Keratinocyte (primary cell): ENCODE measurements around the gene INTS1. TPM values are rescaled to one million over a fixed set of nuclear protein-coding genes. Genes with fewer than 3 reads are reported as not detected.

Experiments
- DNase-seq: peaks from one replicate; pipeline ENCODE4 v3.0.0-alpha.2; 2011; ENCODE audit warnings: low read depth, missing footprints, low spot score
- FAIRE-seq: peaks from 2 replicates; lab custom pipeline; 2011; peaks lifted over from hg19 to GRCh38; lab: Jason Lieb, UNC
- H2AFZ ChIP-seq: 2 replicates; pipeline ENCODE4 v1.6.0; 2012; ENCODE audit warnings: low read length, control low read depth, inconsistent platforms; ENCODE audit not compliant: control insufficient read depth
- H3K27ac ChIP-seq: 2 replicates; pipeline ENCODE4 v1.5.1; 2011; ENCODE audit warnings: low read length; ENCODE audit not compliant: control insufficient read depth, insufficient read depth
- H3K27me3 ChIP-seq: 3 replicates; pipeline ENCODE4 v1.6.0; 2011; ENCODE audit warnings: low read length; ENCODE audit not compliant: control insufficient read depth, insufficient read depth; ENCODE audit errors: extremely low read depth
- H3K36me3 ChIP-seq, 2 experiments: 2 replicates in 1 of 2; 3 replicates in 1 of 2; pipeline ENCODE4 v1.5.1; 2011; ENCODE audit warnings: low read length in 2 of 2, mild to moderate bottlenecking in 1 of 2; ENCODE audit not compliant: control insufficient read depth in 2 of 2, insufficient read depth in 2 of 2; ENCODE audit errors: extremely low read depth in 1 of 2
- H3K4me1 ChIP-seq: 3 replicates; pipeline ENCODE4 v1.5.1; 2011; ENCODE audit warnings: low read length; ENCODE audit not compliant: control insufficient read depth, insufficient read depth; ENCODE audit errors: extremely low read depth
- H3K4me2 ChIP-seq: 3 replicates; pipeline ENCODE4 v1.6.0; 2011; ENCODE audit warnings: low read depth, low read length; ENCODE audit not compliant: control insufficient read depth, insufficient read depth; ENCODE audit errors: extremely low read depth
- H3K4me3 ChIP-seq, 3 experiments: fragments of 200-600 bp in 1 of 3; sonication (generic) in 1 of 3; 2 replicates in 2 of 3; 3 replicates in 1 of 3; pipeline ENCODE4 v1.5.1; 2011 to 2016; ENCODE audit warnings: low read length in 3 of 3, mild to moderate bottlenecking in 3 of 3, control low read depth in 2 of 3, inconsistent platforms in 1 of 3, low read depth in 1 of 3, mixed read lengths in 1 of 3, mixed run types in 1 of 3, moderate library complexity in 1 of 3; ENCODE audit not compliant: control insufficient read depth in 2 of 3, insufficient read depth in 2 of 3; ENCODE audit errors: extremely low read depth in 1 of 3
- H3K79me2 ChIP-seq: 2 replicates; pipeline ENCODE4 v1.6.0; 2012; ENCODE audit warnings: low read length; ENCODE audit not compliant: control insufficient read depth, insufficient read depth
- H3K9ac ChIP-seq: 3 replicates; pipeline ENCODE4 v1.6.0; 2011; ENCODE audit warnings: low read length; ENCODE audit not compliant: control insufficient read depth, insufficient read depth; ENCODE audit errors: extremely low read depth
- H3K9me1 ChIP-seq: 3 replicates; pipeline ENCODE4 v1.6.0; 2011; ENCODE audit warnings: low read length; ENCODE audit not compliant: control insufficient read depth, insufficient read depth; ENCODE audit errors: extremely low read depth
- H3K9me3 ChIP-seq: 2 replicates; pipeline ENCODE4 v1.5.1; 2012; ENCODE audit warnings: low read depth, low read length; ENCODE audit not compliant: control insufficient read depth
- H4K20me1 ChIP-seq: 3 replicates; pipeline ENCODE4 v1.6.0; 2011; ENCODE audit warnings: low read length; ENCODE audit not compliant: control insufficient read depth, insufficient read depth; ENCODE audit errors: extremely low read depth
- EZH2 ChIP-seq: IDR thresholded peaks from one replicate; pipeline ENCODE4 v1.6.1; 2012; ENCODE audit warnings: inconsistent platforms, mild to moderate bottlenecking, low read length, moderate library complexity
- dilution Hi-C: fragments of 300-500 bp; cut with MboI; formaldehyde crosslinking; loops from one replicate; pipeline ENCODE4 v1.7.0; 2020; ENCODE audit warnings: low sequenced_read_pairs; ENCODE audit not compliant: extremely low pct_ligation_motif_present
- polyA plus RNA-seq, 5 experiments: library from polyadenylated mRNA; depleted of rRNA in 3 of 5; stranded (reverse) in 3 of 5; stranded (forward) in 1 of 5; unstranded in 1 of 5; fragments of >200 nt; gene quantifications; 1 replicate in 1 of 5; 2 replicates in 3 of 5; 3 replicates in 1 of 5; pipeline versions ENCODE4 v1.2.1 to v1.2.3, GENCODE V29; 2011 to 2012; ENCODE audit warnings: missing spikeins in 2 of 5, low read depth in 1 of 5, low replicate concordance in 1 of 5
- TF ChIP-seq, protein P1 (sequence below), 3 experiments: IDR thresholded peaks in 1 of 3; conservative IDR thresholded peaks in 1 of 3; optimal IDR thresholded peaks in 1 of 3; 2 replicates in 2 of 3; 3 replicates in 1 of 3; pipeline versions ENCODE3 to v1.5.1; 2011; ENCODE audit warnings: low read length in 3 of 3, mild to moderate bottlenecking in 3 of 3, moderate library complexity in 2 of 3, control low read depth in 1 of 3, inconsistent platforms in 1 of 3; ENCODE audit not compliant: insufficient read depth in 2 of 3; ENCODE audit errors: extremely low read depth in 1 of 3

Gene INTS1
- polyA plus RNA-seq, 1 donor (not counting 4 experiments of a cell fraction or from before 2014, with no cell fraction given): 10.6 TPM

DNA sequence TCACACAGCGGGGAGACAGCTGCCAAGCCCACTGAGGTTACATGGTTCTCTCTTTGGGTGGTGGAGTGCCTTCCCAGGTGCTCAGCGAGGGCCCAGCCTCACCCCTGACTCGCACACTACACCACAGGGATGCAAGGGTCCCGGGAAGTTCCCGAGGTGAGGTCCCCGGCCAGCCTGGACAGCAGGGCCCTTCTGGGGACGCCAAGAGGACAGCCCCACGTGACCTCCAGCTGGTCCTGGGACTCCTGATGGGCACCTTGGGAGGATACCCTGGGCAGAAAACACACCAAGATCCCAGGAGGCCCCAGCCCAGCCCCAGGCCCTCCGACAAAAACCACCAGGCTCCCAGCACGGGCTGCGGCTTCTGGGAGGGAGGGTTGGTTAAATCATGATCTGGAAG lies 53.2 kb downstream of the INTS1 start:
- Histone ChIP-seq H3K4me2 (no peak overlapping the region), H3K4me1 (peaks cover 26% of the 10 kb centered on the region), H3K27me3 (no peaks in the 10 kb centered on the region), H4K20me1 (no peaks in the 10 kb centered on the region), H3K9me1 (no peaks in the 10 kb centered on the region), H3K36me3 (peaks cover 0 to 3% of the 10 kb centered on the region in 2 experiments), H3K27ac (no peak overlapping the region), H3K79me2 (peaks cover 39% of the 10 kb centered on the region), H3K4me3 (no peak overlapping the region), H3K9ac (no peak overlapping the region), H2AFZ (no peak overlapping the region), H3K9me3 (no peaks in the 10 kb centered on the region)
- FAIRE-seq (no peak), DNase-seq (no peak)
- no peak for TF ChIP-seq EZH2
- TF ChIP-seq, protein P1, sequence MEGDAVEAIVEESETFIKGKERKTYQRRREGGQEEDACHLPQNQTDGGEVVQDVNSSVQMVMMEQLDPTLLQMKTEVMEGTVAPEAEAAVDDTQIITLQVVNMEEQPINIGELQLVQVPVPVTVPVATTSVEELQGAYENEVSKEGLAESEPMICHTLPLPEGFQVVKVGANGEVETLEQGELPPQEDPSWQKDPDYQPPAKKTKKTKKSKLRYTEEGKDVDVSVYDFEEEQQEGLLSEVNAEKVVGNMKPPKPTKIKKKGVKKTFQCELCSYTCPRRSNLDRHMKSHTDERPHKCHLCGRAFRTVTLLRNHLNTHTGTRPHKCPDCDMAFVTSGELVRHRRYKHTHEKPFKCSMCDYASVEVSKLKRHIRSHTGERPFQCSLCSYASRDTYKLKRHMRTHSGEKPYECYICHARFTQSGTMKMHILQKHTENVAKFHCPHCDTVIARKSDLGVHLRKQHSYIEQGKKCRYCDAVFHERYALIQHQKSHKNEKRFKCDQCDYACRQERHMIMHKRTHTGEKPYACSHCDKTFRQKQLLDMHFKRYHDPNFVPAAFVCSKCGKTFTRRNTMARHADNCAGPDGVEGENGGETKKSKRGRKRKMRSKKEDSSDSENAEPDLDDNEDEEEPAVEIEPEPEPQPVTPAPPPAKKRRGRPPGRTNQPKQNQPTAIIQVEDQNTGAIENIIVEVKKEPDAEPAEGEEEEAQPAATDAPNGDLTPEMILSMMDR (optimal IDR thresholded peaks at IDR 0.05 in 1 of 3, IDR thresholded peaks at IDR 0.05 in 1 of 3, conservative IDR thresholded peaks at IDR 0.05 in 1 of 3; ENCODE audit: extremely low read depth in 1 of 3, insufficient read depth in 2 of 3, low read length in 3 of 3): no peak
- dilution Hi-C loops: no loop called here

DNA sequence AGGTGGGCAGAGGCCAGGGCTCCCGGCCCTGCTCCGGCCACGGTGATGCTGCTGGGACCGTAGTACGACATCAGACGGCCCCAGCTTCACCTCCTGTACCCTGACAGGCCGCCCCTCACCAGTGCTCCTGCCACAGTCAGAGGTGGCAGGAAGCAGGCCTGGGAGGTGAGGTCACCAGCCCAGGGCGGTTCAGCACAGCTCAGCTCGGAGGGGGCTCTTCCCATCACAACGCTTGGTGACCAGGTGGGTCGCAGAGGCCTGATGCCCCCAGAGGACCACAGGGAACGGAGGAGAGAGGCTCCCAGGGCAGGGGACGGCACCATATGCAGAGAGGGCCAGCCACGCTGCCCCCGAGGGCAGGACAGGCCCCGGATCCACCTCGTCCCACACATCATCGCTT lies 53.8 kb downstream of the INTS1 start:
- Histone ChIP-seq H2AFZ (no peak overlapping the region), H3K9me3 (no peaks in the 10 kb centered on the region), H3K27ac (no peak overlapping the region), H3K79me2 (peaks cover 35% of the 10 kb centered on the region), H3K36me3 (peaks cover 0 to 5% of the 10 kb centered on the region in 2 experiments), H3K4me2 (no peak overlapping the region), H4K20me1 (no peaks in the 10 kb centered on the region), H3K9me1 (no peaks in the 10 kb centered on the region), H3K9ac (no peak overlapping the region), H3K4me1 (peaks cover 21% of the 10 kb centered on the region), H3K27me3 (no peaks in the 10 kb centered on the region), H3K4me3 (no peak overlapping the region)
- dilution Hi-C loops: no loop called here
- TF ChIP-seq, protein P1 (optimal IDR thresholded peaks at IDR 0.05 in 1 of 3, IDR thresholded peaks at IDR 0.05 in 1 of 3, conservative IDR thresholded peaks at IDR 0.05 in 1 of 3; ENCODE audit: extremely low read depth in 1 of 3, insufficient read depth in 2 of 3, low read length in 3 of 3): no peak
- TF ChIP-seq EZH2: no peak
- DNase-seq (no peak), FAIRE-seq (no peak)
